WTC11 (cell line): ENCODE results near the gene C6orf132.

Experiments used
- ATF1 ChIP-seq: sonication (generic); formaldehyde crosslinking; IDR thresholded peaks from 2 replicates; pipeline ENCODE4 v1.8.1; 2023; ENCODE audit warnings: mild to moderate bottlenecking, moderate library complexity, missing genetic modification reagents
- ATF3 ChIP-seq: sonication (generic); formaldehyde crosslinking; conservative IDR thresholded peaks from 2 replicates; pipeline ENCODE4 v1.8.1; 2022; ENCODE audit warnings: mild to moderate bottlenecking, missing genetic modification reagents
- MAX ChIP-seq: sonication (generic); formaldehyde crosslinking; IDR thresholded peaks from 2 replicates; pipeline ENCODE4 v1.8.0; 2022; ENCODE audit warnings: mild to moderate bottlenecking, missing genetic modification reagents
- NR3C1 ChIP-seq: sonication (generic); formaldehyde crosslinking; conservative IDR thresholded peaks from 2 replicates; pipeline ENCODE4 v1.8.1; 2023; ENCODE audit warnings: low read depth, mild to moderate bottlenecking, missing genetic modification reagents
- USF1 ChIP-seq: sonication (generic); formaldehyde crosslinking; IDR thresholded peaks from 2 replicates; pipeline ENCODE4 v1.8.0; 2022; ENCODE audit warnings: mild to moderate bottlenecking, missing genetic modification reagents
- TF ChIP-seq, protein P1 (sequence below): fragments of 200-600 bp; IDR thresholded peaks from 2 replicates; pipeline ENCODE4 v1.8.0; 2022; ENCODE audit warnings: antibody characterized with exemption
- TF ChIP-seq, protein P2 (sequence below): sonication (generic); formaldehyde crosslinking; IDR thresholded peaks from 2 replicates; pipeline ENCODE4 v1.8.0; 2022; ENCODE audit warnings: mild to moderate bottlenecking, missing genetic modification reagents
- TF ChIP-seq, protein P3 (sequence below): sonication (generic); formaldehyde crosslinking; IDR thresholded peaks from 2 replicates; pipeline ENCODE4 v1.8.1; 2022; ENCODE audit warnings: mild to moderate bottlenecking, missing genetic modification reagents, moderate library complexity, borderline replicate concordance

DNA sequence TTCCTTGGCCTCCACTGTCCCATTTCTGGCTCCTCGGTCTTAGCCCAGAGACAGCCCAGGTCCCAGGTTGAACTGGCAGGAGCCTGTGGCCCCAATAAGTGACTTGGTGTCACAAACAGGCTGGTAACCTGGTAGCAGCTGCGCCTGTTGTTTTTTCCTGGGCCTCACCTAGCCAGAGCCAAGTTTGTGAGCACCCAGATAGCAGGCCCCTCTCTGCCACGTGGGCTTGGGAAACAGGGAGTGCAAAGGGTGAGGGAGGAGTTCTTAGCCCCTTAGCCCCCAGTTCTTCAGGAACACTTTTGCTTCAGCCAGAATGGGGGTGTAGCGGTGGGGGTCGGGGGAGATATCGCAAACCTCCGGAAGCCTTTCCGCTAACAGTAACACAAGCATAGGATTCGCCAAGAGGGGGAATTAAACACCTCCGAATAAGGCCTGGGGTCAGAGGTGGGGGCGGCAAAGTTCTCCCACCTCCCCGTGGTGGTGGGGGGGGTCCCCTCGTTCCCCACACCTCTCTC, 760 bp downstream of the C6orf132 start:
- TF ChIP-seq, protein P1, sequence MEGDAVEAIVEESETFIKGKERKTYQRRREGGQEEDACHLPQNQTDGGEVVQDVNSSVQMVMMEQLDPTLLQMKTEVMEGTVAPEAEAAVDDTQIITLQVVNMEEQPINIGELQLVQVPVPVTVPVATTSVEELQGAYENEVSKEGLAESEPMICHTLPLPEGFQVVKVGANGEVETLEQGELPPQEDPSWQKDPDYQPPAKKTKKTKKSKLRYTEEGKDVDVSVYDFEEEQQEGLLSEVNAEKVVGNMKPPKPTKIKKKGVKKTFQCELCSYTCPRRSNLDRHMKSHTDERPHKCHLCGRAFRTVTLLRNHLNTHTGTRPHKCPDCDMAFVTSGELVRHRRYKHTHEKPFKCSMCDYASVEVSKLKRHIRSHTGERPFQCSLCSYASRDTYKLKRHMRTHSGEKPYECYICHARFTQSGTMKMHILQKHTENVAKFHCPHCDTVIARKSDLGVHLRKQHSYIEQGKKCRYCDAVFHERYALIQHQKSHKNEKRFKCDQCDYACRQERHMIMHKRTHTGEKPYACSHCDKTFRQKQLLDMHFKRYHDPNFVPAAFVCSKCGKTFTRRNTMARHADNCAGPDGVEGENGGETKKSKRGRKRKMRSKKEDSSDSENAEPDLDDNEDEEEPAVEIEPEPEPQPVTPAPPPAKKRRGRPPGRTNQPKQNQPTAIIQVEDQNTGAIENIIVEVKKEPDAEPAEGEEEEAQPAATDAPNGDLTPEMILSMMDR: no peak
- TF ChIP-seq USF1: no peak
- TF ChIP-seq ATF3: no peak
- TF ChIP-seq NR3C1 (CRISPR knock-in tag): no peak
- TF ChIP-seq ATF1: no peak
- TF ChIP-seq, protein P2, sequence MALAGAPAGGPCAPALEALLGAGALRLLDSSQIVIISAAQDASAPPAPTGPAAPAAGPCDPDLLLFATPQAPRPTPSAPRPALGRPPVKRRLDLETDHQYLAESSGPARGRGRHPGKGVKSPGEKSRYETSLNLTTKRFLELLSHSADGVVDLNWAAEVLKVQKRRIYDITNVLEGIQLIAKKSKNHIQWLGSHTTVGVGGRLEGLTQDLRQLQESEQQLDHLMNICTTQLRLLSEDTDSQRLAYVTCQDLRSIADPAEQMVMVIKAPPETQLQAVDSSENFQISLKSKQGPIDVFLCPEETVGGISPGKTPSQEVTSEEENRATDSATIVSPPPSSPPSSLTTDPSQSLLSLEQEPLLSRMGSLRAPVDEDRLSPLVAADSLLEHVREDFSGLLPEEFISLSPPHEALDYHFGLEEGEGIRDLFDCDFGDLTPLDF (CRISPR knock-in tag): no peak
- TF ChIP-seq, protein P3, sequence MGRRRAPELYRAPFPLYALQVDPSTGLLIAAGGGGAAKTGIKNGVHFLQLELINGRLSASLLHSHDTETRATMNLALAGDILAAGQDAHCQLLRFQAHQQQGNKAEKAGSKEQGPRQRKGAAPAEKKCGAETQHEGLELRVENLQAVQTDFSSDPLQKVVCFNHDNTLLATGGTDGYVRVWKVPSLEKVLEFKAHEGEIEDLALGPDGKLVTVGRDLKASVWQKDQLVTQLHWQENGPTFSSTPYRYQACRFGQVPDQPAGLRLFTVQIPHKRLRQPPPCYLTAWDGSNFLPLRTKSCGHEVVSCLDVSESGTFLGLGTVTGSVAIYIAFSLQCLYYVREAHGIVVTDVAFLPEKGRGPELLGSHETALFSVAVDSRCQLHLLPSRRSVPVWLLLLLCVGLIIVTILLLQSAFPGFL (CRISPR knock-in tag): no peak
- TF ChIP-seq MAX (CRISPR knock-in tag): 0 out of 2 replicates have a peak, but pooled peaks have one; percentile 7
